Liver (tissue), 9 donors: ENCODE data around the gene DNAAF1. TPM values are rescaled to one million over a fixed set of nuclear protein-coding genes. Genes with fewer than 3 reads are reported as not detected.

Source experiments
- DNase-seq: peaks from one replicate; pipeline ENCODE4 v3.0.0-alpha.2; 2017; ENCODE audit warnings: low spot score
- H3K27ac ChIP-seq, 2 donors: one replicate each; pipeline ENCODE4 v1.7.0; 2013; ENCODE audit warnings: inconsistent platforms in 2 of 2, low read length in 2 of 2, control low read depth in 1 of 2, low read depth in 1 of 2, mild to moderate bottlenecking in 1 of 2
- H3K27me3 ChIP-seq, 4 donors: one replicate each; pipeline versions ENCODE4 v1.6.1 to v1.7.0; 2013; ENCODE audit warnings: low read length in 3 of 4, inconsistent platforms in 1 of 4, mild to moderate bottlenecking in 1 of 4, moderate library complexity in 1 of 4; ENCODE audit not compliant: control insufficient read depth in 4 of 4, insufficient read depth in 4 of 4
- H3K36me3 ChIP-seq, 4 donors: one replicate each; pipeline versions ENCODE4 v1.6.1 to v1.7.0; 2013; ENCODE audit warnings: low read length in 3 of 4, mild to moderate bottlenecking in 3 of 4, low read depth in 1 of 4, moderate library complexity in 1 of 4; ENCODE audit not compliant: control insufficient read depth in 4 of 4, insufficient read depth in 3 of 4
- H3K4me1 ChIP-seq, 4 donors: one replicate each; pipeline versions ENCODE4 v1.6.1 to v1.7.0; 2013; ENCODE audit warnings: low read length in 3 of 4, mild to moderate bottlenecking in 3 of 4, moderate library complexity in 1 of 4; ENCODE audit not compliant: control insufficient read depth in 4 of 4, insufficient read depth in 4 of 4
- H3K4me3 ChIP-seq, 3 donors: one replicate each; pipeline versions ENCODE4 v1.6.1 to v1.7.0; 2013; ENCODE audit warnings: low read length in 3 of 3, control low read depth in 1 of 3, low read depth in 1 of 3, mild to moderate bottlenecking in 1 of 3
- H3K9ac ChIP-seq, 2 donors: one replicate each; pipeline ENCODE4 v1.7.0; 2013; ENCODE audit warnings: low read length in 2 of 2, mild to moderate bottlenecking in 2 of 2, moderate library complexity in 2 of 2, control low read depth in 1 of 2, low read depth in 1 of 2
- H3K9me3 ChIP-seq, 4 donors: one replicate each; pipeline versions ENCODE4 v1.6.1 to v1.7.0; 2013; ENCODE audit warnings: low read length in 3 of 4; ENCODE audit not compliant: control insufficient read depth in 4 of 4
- ATF3 ChIP-seq: IDR thresholded peaks from 2 replicates; pipeline ENCODE4 v1.6.1; 2016; ENCODE audit warnings: antibody characterized with exemption
- EGR1 ChIP-seq, 2 donors: IDR thresholded peaks; 2 replicates each; pipeline ENCODE4 v1.6.1; 2016 to 2018; ENCODE audit warnings: antibody characterized with exemption in 2 of 2, low read depth in 2 of 2
- FOXA1 ChIP-seq: IDR thresholded peaks from 2 replicates; pipeline ENCODE4 v1.6.1; 2016; ENCODE audit warnings: antibody characterized with exemption
- FOXA2 ChIP-seq: IDR thresholded peaks from 2 replicates; pipeline ENCODE4 v1.6.1; 2016; ENCODE audit warnings: antibody characterized with exemption
- GABPA ChIP-seq, 2 donors: IDR thresholded peaks in 1 of 2; conservative IDR thresholded peaks in 1 of 2; 2 replicates each; pipeline ENCODE4 v1.6.1; 2016; ENCODE audit warnings: antibody characterized with exemption in 2 of 2, mild to moderate bottlenecking in 1 of 2, moderate library complexity in 1 of 2
- HNF4A ChIP-seq, 2 donors: conservative IDR thresholded peaks; 2 replicates each; pipeline ENCODE4 v1.6.1; 2016; ENCODE audit warnings: antibody characterized with exemption in 2 of 2, mild to moderate bottlenecking in 2 of 2
- HNF4G ChIP-seq: IDR thresholded peaks from 2 replicates; pipeline ENCODE4 v1.6.1; 2016; ENCODE audit warnings: antibody characterized with exemption
- RAD21 ChIP-seq, 2 donors: IDR thresholded peaks; 2 replicates each; pipeline ENCODE4 v1.6.1; 2016; ENCODE audit warnings: antibody characterized with exemption in 2 of 2, mild to moderate bottlenecking in 2 of 2
- REST ChIP-seq: IDR thresholded peaks from 2 replicates; pipeline ENCODE4 v1.6.1; 2016; ENCODE audit warnings: antibody characterized with exemption, mild to moderate bottlenecking
- RXRA ChIP-seq, 2 donors: IDR thresholded peaks; 2 replicates each; pipeline ENCODE4 v1.6.1; 2017 to 2018; ENCODE audit warnings: antibody characterized with exemption in 2 of 2, mild to moderate bottlenecking in 1 of 2
- SP1 ChIP-seq: IDR thresholded peaks from 2 replicates; pipeline ENCODE4 v1.6.1; 2018; ENCODE audit warnings: antibody characterized with exemption, mild to moderate bottlenecking
- TAF1 ChIP-seq: conservative IDR thresholded peaks from 2 replicates; pipeline ENCODE4 v1.6.1; 2016; ENCODE audit warnings: antibody characterized with exemption, mild to moderate bottlenecking
- YY1 ChIP-seq: IDR thresholded peaks from 2 replicates; pipeline ENCODE4 v1.6.1; 2016; ENCODE audit warnings: antibody characterized with exemption, mild to moderate bottlenecking
- WGBS: extraction: QIAGEN DNeasy Blood & Tissue Kit; methylation state at CpG from one replicate; pipeline ENCODE4 v1.1.7; 2013; 5-methylcytosine and 5-hydroxymethylcytosine counted together
- polyA plus RNA-seq, 2 donors: library from polyadenylated mRNA; stranded (reverse) in 1 of 2; unstranded in 1 of 2; fragments of 200-250 nt in 1 of 2; fragments of >200 nt in 1 of 2; fragmentation: Nextera tagmentation in 1 of 2; extraction: Ambion mirVana in 1 of 2; gene quantifications; one replicate each; pipeline versions ENCODE4 v1.2.1 to v1.2.3, GENCODE V29; 2013 to 2015
- total RNA-seq, 2 donors: library from RNA; depleted of rRNA; stranded (reverse); fragments of >200 nt; gene quantifications; one replicate each; pipeline ENCODE4 v1.2.3, GENCODE V29; 2014
- TF ChIP-seq, protein P1 (sequence below): fragments of 150-350 bp; IDR thresholded peaks from 2 replicates; pipeline ENCODE4 v1.5.1; 2017; ENCODE audit warnings: improper control_type of control experiment, low read depth, low read length; ENCODE audit not compliant: missing input control
- TF ChIP-seq, protein P2 (sequence below): IDR thresholded peaks from 2 replicates; pipeline ENCODE4 v1.6.1; 2016; ENCODE audit warnings: antibody characterized with exemption
- TF ChIP-seq, protein P3 (sequence below): IDR thresholded peaks from 2 replicates; pipeline ENCODE4 v1.6.1; 2016; ENCODE audit warnings: antibody characterized with exemption
- donor health status: healthy.
- donor health status: healthy.
- donor health status: healthy.
- donor health status: healthy.
- donor health status: healthy.

Gene DNAAF1
- total and polyA plus RNA-seq, 4 donors = under 0.01 to 0.08 (median 0.06) TPM; not detected in 1

GRCh38 chr16:84138500-84138823 is 6.6 kb upstream of the DNAAF1 start:
- Histone ChIP-seq H3K9ac (no peak overlapping the region), H3K9me3 (no peaks in the 10 kb centered on the region), H3K4me3 (no peak overlapping the region), H3K27me3 (no peaks in the 10 kb centered on the region), H3K27ac (no peak overlapping the region), H3K4me1 (no peaks in the 10 kb centered on the region), H3K36me3 (no peaks in the 10 kb centered on the region)
- WGBS = 64% methylated on average over 2 of the region's 2 CpGs
- DNase-seq = no peak
- no peak for TF ChIP-seq RXRA (IDR thresholded peaks at IDR 0.05)
- TF ChIP-seq REST = no peak
- TF ChIP-seq TAF1 = no peak
- TF ChIP-seq, protein P1, sequence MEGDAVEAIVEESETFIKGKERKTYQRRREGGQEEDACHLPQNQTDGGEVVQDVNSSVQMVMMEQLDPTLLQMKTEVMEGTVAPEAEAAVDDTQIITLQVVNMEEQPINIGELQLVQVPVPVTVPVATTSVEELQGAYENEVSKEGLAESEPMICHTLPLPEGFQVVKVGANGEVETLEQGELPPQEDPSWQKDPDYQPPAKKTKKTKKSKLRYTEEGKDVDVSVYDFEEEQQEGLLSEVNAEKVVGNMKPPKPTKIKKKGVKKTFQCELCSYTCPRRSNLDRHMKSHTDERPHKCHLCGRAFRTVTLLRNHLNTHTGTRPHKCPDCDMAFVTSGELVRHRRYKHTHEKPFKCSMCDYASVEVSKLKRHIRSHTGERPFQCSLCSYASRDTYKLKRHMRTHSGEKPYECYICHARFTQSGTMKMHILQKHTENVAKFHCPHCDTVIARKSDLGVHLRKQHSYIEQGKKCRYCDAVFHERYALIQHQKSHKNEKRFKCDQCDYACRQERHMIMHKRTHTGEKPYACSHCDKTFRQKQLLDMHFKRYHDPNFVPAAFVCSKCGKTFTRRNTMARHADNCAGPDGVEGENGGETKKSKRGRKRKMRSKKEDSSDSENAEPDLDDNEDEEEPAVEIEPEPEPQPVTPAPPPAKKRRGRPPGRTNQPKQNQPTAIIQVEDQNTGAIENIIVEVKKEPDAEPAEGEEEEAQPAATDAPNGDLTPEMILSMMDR = no peak
- TF ChIP-seq RAD21 (IDR thresholded peaks at IDR 0.05) = no peak
- TF ChIP-seq, protein P2, sequence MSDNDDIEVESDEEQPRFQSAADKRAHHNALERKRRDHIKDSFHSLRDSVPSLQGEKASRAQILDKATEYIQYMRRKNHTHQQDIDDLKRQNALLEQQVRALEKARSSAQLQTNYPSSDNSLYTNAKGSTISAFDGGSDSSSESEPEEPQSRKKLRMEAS = no peak
- TF ChIP-seq, protein P3, sequence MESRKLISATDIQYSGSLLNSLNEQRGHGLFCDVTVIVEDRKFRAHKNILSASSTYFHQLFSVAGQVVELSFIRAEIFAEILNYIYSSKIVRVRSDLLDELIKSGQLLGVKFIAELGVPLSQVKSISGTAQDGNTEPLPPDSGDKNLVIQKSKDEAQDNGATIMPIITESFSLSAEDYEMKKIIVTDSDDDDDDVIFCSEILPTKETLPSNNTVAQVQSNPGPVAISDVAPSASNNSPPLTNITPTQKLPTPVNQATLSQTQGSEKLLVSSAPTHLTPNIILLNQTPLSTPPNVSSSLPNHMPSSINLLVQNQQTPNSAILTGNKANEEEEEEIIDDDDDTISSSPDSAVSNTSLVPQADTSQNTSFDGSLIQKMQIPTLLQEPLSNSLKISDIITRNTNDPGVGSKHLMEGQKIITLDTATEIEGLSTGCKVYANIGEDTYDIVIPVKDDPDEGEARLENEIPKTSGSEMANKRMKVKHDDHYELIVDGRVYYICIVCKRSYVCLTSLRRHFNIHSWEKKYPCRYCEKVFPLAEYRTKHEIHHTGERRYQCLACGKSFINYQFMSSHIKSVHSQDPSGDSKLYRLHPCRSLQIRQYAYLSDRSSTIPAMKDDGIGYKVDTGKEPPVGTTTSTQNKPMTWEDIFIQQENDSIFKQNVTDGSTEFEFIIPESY = no peak
- TF ChIP-seq GABPA (IDR thresholded peaks at IDR 0.05 in 1 of 2, conservative IDR thresholded peaks at IDR 0.05 in 1 of 2) = no peak
- no peak for TF ChIP-seq SP1
- no peak for TF ChIP-seq ATF3
- no peak for TF ChIP-seq FOXA2
- no peak for TF ChIP-seq EGR1 (IDR thresholded peaks at IDR 0.05; ENCODE audit: low read depth in 2 of 2)
- TF ChIP-seq HNF4A (conservative IDR thresholded peaks at IDR 0.05) = no peak
- no peak for TF ChIP-seq FOXA1
- TF ChIP-seq HNF4G = no peak
- TF ChIP-seq YY1 = no peak
